Tibial nerve (tissue), 4 donors: ENCODE data around the gene KARS1.

Experiments
- EP300 ChIP-seq, 2 donors: sonication (generic); formaldehyde crosslinking; IDR thresholded peaks; one replicate each; pipeline ENCODE4 v1.6.1; 2017; ENCODE audit warnings: antibody characterized with exemption in 2 of 2, mild to moderate bottlenecking in 1 of 2
- POLR2A ChIP-seq, 2 donors: fragments of 450-650 bp; IDR thresholded peaks; one replicate each; pipeline ENCODE4 v1.6.1; 2017; ENCODE audit warnings: antibody characterized with exemption in 2 of 2, mild to moderate bottlenecking in 2 of 2, moderate library complexity in 2 of 2
- TF ChIP-seq, protein P1 (sequence below), 5 experiments: fragments of 200-600 bp in 3 of 5; fragments of 450-650 bp in 2 of 5; sonication (generic) in 3 of 5; IDR thresholded peaks; one replicate each; pipeline ENCODE4 v1.5.1; 2016 to 2019; ENCODE audit warnings: antibody characterized with exemption in 5 of 5, mild to moderate bottlenecking in 3 of 5, moderate library complexity in 2 of 5

DNA sequence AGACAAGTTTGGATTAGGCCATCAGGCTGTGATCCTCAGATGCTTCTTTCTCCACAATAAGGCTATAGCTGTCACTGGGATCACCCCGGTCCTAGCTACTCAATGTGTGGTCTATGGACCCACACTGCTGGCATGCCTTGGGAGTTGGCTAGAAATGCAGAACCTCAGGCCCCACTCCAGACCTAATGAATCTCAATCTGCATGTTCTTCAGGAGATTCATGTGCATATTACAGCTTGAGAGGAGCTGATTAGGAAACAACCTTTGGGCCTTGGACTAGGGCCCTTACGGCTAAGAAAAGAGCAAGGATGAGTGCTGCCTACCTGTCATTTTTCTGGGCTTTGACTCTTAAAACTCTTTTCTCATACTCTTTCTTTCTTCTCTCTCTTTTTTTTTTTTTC is 31.8 kb downstream of the KARS1 start:
- TF ChIP-seq, protein P1, sequence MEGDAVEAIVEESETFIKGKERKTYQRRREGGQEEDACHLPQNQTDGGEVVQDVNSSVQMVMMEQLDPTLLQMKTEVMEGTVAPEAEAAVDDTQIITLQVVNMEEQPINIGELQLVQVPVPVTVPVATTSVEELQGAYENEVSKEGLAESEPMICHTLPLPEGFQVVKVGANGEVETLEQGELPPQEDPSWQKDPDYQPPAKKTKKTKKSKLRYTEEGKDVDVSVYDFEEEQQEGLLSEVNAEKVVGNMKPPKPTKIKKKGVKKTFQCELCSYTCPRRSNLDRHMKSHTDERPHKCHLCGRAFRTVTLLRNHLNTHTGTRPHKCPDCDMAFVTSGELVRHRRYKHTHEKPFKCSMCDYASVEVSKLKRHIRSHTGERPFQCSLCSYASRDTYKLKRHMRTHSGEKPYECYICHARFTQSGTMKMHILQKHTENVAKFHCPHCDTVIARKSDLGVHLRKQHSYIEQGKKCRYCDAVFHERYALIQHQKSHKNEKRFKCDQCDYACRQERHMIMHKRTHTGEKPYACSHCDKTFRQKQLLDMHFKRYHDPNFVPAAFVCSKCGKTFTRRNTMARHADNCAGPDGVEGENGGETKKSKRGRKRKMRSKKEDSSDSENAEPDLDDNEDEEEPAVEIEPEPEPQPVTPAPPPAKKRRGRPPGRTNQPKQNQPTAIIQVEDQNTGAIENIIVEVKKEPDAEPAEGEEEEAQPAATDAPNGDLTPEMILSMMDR (IDR thresholded peaks at IDR 0.05) = no peak
- TF ChIP-seq POLR2A (IDR thresholded peaks at IDR 0.05) (no peak), EP300 (IDR thresholded peaks at IDR 0.05) (no peak)
